ENCODE measurements around the gene NBPF8.
"Not testable (repeated sequence)": the region's sequence is repeated elsewhere in the genome, so short reads cannot be mapped to it uniquely, and the experiment has no call there.

The NBPF8 gene

GRCh38 chr1:120414911-120415480 lies at the start of gene NBPF8:
TSS of gene NBPF8 (plus strand) at chr1:120415035. CDS start at chr1:120436523, 21,488 bp downstream.
- not testable (repeated sequence) for DNase-seq (ENCODE audit: low spot score)

GRCh38 chr1:120367709-120368108 lies 47.1 kb upstream of the NBPF8 start:
- DNase-seq (ENCODE audit: low spot score), result not testable (repeated sequence)

DNA sequence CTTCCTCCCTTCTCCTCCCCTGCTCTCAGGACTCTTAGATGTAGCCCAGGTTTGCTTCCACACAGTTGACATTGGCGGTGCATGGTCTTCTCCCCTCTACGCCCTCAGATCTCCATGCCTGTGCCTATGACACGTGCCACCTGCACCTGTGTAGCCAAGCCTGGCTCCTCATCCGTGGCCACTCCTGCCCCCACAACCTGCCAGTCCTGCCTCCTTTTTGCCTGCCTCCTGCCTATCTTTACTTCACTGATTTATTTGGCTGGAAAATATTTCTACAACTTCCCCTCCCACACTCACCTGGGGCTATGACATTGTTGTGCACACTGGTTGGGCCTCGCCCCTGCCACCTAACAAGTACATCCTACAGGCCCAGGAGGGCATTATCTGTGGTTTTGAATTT lies 28.2 kb upstream of the NBPF8 start:
- not testable (repeated sequence) for DNase-seq (ENCODE audit: low spot score)

GRCh38 chr1:120388597-120389126 lies 26.2 kb upstream of the NBPF8 start:
- DNase-seq (ENCODE audit: low spot score), result not testable (repeated sequence)

- not testable (repeated sequence) for DNase-seq (ENCODE audit: low spot score)
Observed at GRCh38 chr1:120391365-120391764, 23.5 kb upstream of the NBPF8 start.

DNA sequence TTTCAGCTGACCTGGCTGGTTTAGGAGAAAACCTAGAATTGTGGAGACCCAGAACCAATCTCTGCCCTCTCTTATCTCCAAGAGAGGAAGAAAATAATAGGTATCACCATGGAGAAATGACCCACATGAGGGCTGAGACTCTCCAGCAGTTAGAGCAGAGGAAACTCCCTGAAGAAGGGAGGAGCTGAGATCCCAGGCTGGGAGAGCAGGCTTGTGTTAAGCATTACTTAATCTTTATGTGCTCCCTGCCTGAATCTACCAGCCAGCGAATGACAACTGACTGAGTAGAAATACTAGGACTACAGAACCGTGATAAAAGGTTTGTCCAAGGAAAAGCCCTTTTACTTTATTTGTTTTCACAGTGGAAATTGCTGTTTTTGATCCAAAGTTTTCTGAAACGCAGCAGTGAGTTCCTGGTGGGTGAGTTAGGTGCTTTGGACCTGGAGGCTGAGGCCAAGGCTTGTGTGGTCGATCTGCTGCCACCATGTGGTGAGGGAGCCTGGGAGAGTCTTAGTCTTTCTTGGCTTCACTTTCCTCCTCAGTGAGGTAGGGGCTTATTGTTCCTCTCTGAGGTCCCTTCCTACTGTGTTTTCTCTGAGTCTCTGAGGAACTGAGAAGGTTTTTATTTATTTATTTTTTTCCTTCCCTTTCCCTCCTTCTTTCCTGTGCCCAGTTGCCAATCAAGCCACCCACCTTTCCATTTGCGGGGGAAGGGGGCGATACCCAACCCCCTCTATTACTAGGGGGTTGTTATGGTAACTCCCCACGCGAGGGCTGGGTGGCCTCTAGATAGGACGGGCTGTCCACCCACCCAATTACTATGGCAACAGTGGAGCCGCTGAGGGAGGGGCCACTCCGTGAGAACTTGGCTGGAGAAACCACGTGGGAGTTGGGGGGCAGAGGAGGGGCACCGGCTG lies 21.3 kb upstream of the NBPF8 start:
- not testable (repeated sequence) for DNase-seq (ENCODE audit: low spot score)

- not testable (repeated sequence) for DNase-seq (ENCODE audit: low spot score)
Observed at GRCh38 chr1:120405348-120405747, 9.5 kb upstream of the NBPF8 start.

DNA sequence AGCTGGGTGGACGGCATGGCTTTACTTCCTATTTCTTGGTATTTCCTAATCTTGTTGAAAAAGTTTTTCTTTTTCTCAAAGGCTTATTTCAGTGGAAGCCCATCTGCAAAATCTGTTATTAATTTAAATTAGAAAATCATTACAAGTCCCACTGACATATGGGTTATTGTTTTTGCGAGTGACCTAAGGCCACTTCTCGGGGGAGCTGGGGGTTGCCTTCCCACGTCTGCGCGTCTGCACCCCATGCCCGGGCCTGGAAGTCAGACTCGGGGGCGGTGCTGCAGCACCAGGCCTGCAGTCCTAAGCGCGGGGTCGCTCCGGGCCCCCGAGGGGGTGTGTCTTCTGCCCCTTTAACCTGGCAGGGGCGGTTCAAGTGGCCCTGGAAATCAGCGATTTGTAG lies 384 bp upstream of the NBPF8 start:
- not testable (repeated sequence) for DNase-seq (ENCODE audit: low spot score)

DNA sequence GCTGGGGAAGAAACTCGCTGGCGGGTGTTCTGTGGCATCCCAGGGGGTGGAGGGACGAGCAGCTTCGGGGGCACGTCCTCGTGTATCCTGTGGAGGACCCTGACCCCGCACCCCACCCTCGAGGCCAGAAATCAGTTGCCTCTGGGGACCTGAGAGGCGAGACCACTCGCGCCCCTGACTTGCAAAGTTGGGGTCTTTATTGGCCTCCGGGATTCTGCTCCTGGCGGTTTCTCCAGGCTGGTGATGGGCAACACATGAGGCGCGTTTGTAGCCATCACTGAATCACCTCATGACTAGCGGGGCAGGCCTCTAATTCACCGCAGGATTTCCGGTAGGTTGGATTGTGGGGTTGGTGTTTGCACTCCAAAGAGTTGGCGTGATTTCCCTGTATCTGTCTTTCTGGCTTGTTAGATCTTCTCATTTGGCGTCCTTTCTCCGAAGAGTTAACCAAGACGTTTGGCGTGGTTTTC lies 692 bp downstream of the NBPF8 start:
- not testable (repeated sequence) for DNase-seq (ENCODE audit: low spot score)

DNA sequence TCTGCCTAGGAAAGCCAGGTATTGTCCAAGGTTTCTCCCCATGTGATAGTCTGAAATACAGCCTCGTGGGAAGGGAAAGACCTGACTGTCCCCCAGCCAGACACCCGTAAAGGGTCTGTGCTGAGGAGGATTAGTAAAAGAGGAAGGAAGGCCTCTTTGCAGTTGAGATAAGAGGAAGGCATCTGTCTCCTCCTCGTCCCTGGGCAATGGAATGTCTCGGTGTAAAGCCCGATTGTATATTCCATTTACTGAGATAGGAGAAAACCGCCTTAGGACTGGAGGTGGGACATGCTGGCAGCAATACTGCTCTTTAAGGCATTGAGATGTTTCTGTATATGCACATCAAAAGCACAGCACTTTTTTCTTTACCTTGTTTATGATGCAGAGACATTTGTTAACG lies 10.2 kb downstream of the NBPF8 start:
- not testable (repeated sequence) for DNase-seq (ENCODE audit: low spot score)

DNA sequence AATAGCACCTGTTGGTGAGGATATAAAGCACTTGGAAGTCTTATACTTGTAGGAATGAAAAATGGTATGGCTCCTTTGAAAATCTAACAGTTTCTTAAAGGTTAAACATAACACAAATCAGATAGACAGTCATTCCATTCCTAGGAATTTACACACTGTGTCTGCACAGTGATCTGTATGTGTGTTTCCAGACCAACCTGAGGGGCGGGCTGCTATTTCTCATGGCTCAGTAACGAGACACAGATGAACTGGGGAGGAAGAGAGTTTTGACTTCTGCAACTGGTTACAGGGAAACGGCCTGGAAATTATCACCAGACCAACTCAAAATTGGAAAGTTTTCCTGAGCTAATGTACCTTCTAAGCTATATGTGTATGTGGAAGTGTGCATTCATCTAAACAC lies 16.8 kb downstream of the NBPF8 start:
- DNase-seq (ENCODE audit: low spot score), result not testable (repeated sequence)

GRCh38 chr1:120433831-120434230 lies 19.0 kb downstream of the NBPF8 start:
- not testable (repeated sequence) for DNase-seq (ENCODE audit: low spot score)

DNA sequence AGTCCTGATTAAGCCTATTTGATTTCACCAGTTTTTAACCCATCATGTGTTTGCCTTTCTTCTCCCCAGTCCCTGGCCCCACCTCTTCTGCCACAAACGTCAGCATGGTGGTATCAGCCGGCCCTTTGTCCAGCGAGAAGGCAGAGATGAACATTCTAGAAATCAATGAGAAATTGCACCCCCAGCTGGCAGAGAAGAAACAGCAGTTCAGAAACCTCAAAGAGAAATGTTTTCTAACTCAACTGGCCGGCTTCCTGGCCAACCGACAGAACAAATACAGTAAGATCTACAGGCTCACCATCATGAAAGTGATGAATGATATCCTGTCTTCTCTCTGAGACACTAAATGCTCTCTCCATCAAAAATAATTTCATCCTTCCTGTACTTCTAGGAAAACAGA lies 34.3 kb downstream of the NBPF8 start:
- DNase-seq (ENCODE audit: low spot score), result not testable (repeated sequence)
